IPS DF 6.9 (cell line): Measurements from ENCODE around the gene VILL.
"Not testable (repeated sequence)": the region's sequence is repeated elsewhere in the genome, so short reads cannot be mapped to it uniquely, and the experiment has no call there.

Experiments used
- DNase-seq: peaks from one replicate; pipeline ENCODE4 v3.0.0-alpha.2; 2013; ENCODE audit warnings: low read depth, low spot score
- H3K27ac ChIP-seq: one replicate; pipeline ENCODE4 v1.5.1; 2013; ENCODE audit warnings: low read length, control low read depth
- H3K27me3 ChIP-seq: 2 replicates; pipeline ENCODE4 v1.6.1; 2013; ENCODE audit warnings: mild to moderate bottlenecking, low read length; ENCODE audit not compliant: control insufficient read depth, insufficient read depth
- H3K36me3 ChIP-seq: 2 replicates; pipeline ENCODE4 v1.6.1; 2013; ENCODE audit warnings: low read length; ENCODE audit not compliant: control insufficient read depth, insufficient read depth
- H3K4me1 ChIP-seq: 2 replicates; pipeline ENCODE4 v1.6.1; 2013; ENCODE audit warnings: low read length; ENCODE audit not compliant: control insufficient read depth, insufficient read depth
- H3K4me3 ChIP-seq: 2 replicates; pipeline ENCODE4 v1.5.1; 2013; ENCODE audit warnings: mild to moderate bottlenecking, low read length
- H3K9me3 ChIP-seq: 2 replicates; pipeline ENCODE4 v1.6.1; 2013; ENCODE audit warnings: low read length, inconsistent platforms; ENCODE audit not compliant: control insufficient read depth, insufficient read depth
- WGBS: extraction: QIAGEN DNeasy Blood & Tissue Kit; methylation state at CpG from one replicate; pipeline ENCODE4 v1.1.7; 2013; ENCODE audit warnings: mixed read lengths, missing lambda C conversion rate; ENCODE audit not compliant: insufficient read length, insufficient coverage; 5-methylcytosine and 5-hydroxymethylcytosine counted together

The VILL gene

DNA sequence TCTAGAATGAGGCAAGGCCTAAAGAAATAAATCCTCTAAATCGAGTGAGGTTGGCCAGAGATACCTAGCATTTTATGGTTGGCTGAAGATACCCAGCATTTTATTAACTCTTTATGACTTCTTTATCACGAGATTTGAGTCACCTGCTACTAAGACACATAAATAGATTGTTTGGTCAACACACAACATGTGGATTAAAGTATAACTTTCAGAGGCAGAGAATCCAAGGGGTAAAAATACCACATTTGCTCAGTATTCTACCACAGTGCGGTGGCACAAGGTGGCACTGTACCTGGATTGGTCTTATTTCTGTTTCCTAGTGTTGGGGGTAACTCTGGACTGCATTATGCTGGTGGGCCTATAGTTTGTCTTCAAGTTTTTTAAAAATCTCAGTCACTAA is 27.0 kb upstream of the VILL start:
- Histone ChIP-seq H3K4me3 (no peak overlapping the region), H3K4me1 (no peaks in the 10 kb centered on the region; the same call in 1 of the 2 replicates), H3K9me3 (no peaks in the 10 kb centered on the region), H3K27me3 (no peaks in the 10 kb centered on the region), H3K27ac (no peak overlapping the region), H3K36me3 (no peaks in the 10 kb centered on the region)
- no peak for DNase-seq
- WGBS, result no CpG with 5 or more reads among the region's 3 CpGs

DNA sequence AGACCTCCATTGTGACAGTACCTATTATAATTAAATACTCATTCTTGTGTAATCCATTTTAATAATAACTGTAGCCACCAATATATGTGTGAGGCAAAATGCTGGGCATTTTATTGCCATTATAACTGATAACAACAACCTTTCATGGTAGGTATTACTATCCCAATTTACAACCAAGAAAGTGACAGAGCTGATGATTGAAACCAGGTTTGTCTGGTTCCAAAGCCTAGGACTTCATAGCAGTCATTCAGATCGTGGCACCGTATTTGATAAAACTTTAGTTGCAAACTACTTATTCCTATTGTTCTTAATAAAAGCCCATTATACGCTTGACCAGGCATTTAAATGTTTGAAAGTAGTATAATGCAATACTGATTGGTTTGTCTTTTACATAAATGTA is 26.4 kb upstream of the VILL start:
- no peak overlapping the region for H3K27ac ChIP-seq
- no peak for DNase-seq
- H3K36me3 ChIP-seq, result no peaks in the 10 kb centered on the region
- H3K4me1 ChIP-seq, result no peaks in the 10 kb centered on the region; the same call in none of the 2 replicates
- WGBS, result no CpG with 5 or more reads among the region's 3 CpGs
- H3K27me3 ChIP-seq, result no peaks in the 10 kb centered on the region
- no peaks in the 10 kb centered on the region for H3K9me3 ChIP-seq
- no peak overlapping the region for H3K4me3 ChIP-seq

- no CpG with 5 or more reads among the region's 1 CpG for WGBS
- no peak overlapping the region for H3K4me3 ChIP-seq
- no peak overlapping the region for H3K27ac ChIP-seq
- no peaks in the 10 kb centered on the region; the same call in none of the 2 replicates for H3K4me1 ChIP-seq
- H3K36me3 ChIP-seq, result no peaks in the 10 kb centered on the region
- no peak for DNase-seq
- H3K27me3 ChIP-seq, result no peaks in the 10 kb centered on the region
- H3K9me3 ChIP-seq, result no peaks in the 10 kb centered on the region
Observed at GRCh38 chr3:37964716-37965115, 25.9 kb upstream of the VILL start.

DNA sequence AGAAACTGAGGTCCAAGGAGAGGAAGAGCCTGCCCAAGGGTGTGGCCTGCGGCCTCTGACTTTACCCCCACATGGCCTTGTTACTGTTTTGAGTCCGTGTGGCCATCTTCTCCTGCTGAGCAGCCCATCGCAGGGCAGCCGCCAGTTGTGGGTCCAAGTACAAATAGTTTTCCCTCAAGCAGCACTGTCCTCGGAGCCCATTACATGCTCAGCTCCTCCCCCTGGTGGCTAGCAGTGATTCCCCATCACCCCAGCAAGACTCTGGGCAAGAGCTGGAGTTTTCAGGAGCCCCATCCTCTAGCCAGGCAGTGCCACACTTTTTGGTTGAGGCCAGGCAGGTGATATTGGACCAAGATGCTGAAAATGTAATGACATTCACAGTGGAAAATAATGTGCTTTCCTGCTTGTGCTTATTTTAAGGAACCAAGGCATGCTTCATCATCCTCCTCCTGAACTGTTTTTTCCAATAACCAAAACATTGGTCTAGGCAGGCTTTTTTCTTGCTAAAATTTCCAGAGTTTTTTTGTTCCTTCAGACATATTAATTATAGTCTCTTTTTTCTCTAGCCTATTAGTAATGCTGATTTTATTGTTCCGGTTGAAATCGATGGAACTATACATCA is 23.2 kb upstream of the VILL start:
- Histone ChIP-seq H3K36me3 (no peaks in the 10 kb centered on the region), H3K4me1 (no peaks in the 10 kb centered on the region; the same call in 1 of the 2 replicates), H3K4me3 (no peak overlapping the region), H3K9me3 (no peaks in the 10 kb centered on the region), H3K27ac (no peak overlapping the region), H3K27me3 (no peaks in the 10 kb centered on the region)
- WGBS, result no CpG with 5 or more reads among the region's 7 CpGs
- peak; percentile 66 for DNase-seq

GRCh38 chr3:37968199-37968598 is 22.4 kb upstream of the VILL start:
- no peak for DNase-seq
- no peaks in the 10 kb centered on the region for H3K36me3 ChIP-seq
- no peak overlapping the region for H3K27ac ChIP-seq
- no peaks in the 10 kb centered on the region for H3K27me3 ChIP-seq
- no peaks in the 10 kb centered on the region; the same call in 1 of the 2 replicates for H3K4me1 ChIP-seq
- no peaks in the 10 kb centered on the region for H3K9me3 ChIP-seq
- no CpG with 5 or more reads among the region's 9 CpGs for WGBS
- no peak overlapping the region for H3K4me3 ChIP-seq

DNA sequence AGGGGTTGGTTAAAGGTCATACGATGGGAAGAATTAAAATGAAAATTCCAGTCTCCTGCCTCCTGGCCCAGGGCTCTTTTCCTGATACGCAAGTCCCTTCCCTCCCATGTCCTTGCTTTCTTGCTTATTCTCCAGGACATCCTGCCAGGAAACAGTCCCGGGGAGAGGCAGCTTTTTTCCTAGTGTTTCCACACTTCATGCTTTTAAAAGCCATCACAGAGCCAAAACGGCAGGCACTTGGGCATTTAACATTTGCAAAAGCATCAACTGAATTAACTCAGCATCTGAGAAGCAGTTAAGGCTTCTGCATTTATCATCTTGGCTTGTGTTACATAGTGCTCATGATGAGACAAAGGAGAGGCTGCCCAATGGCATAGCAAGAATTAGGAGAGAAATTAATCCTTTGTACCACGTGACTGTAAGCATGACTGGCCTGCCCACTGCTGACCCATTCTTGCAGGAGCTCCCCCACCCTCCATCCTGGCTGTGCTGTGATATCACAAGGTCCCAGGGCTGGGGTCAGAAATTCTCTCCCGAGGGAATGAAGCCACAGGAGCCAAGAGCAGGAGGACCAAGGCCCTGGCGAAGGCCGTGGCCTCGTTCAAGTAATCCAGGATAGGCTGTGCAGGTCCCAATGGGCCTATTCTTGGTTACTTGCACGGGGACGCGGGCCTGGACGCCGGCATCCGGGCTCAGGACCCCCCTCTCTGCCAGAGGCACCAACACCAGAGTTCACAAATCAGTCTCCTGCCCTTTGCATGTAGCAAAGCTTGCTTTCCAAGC is 21.6 kb upstream of the VILL start:
- no peak for DNase-seq
- Histone ChIP-seq H3K27ac (no peak overlapping the region), H3K4me3 (no peak overlapping the region), H3K36me3 (no peaks in the 10 kb centered on the region), H3K27me3 (no peaks in the 10 kb centered on the region), H3K9me3 (no peaks in the 10 kb centered on the region), H3K4me1 (peaks cover 3% of the 10 kb centered on the region; the same call in 1 of the 2 replicates)
- no CpG with 5 or more reads among the region's 15 CpGs for WGBS

DNA sequence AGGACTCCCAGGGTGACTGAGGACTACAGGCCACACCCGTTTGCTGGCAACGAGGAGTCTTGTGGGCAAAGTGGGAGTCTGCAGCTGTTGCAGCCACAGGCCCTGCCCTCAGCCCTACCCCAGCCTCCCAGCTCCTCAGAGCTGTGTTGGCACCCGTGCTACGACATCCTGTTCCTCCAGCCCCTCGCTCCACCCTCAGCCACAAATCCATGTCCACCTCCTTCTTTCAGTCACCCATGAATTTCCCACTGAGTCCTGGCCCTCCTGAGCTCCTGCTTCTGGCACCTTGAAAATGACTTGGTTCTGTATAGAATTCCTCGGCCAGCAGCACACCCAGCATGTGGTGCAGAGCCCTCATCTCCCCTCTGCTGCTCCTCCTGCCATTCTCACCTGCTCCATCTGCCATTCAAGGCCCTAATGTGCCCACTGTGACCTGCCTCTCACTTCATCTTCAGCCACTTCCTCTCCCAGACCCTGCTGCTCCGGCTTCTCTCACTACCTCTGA is 20.9 kb upstream of the VILL start:
- no peaks in the 10 kb centered on the region for H3K36me3 ChIP-seq
- no CpG with 5 or more reads among the region's 7 CpGs for WGBS
- no peak overlapping the region for H3K4me3 ChIP-seq
- no peaks in the 10 kb centered on the region for H3K27me3 ChIP-seq
- peaks cover 3% of the 10 kb centered on the region; the same call in 1 of the 2 replicates for H3K4me1 ChIP-seq
- no peaks in the 10 kb centered on the region for H3K9me3 ChIP-seq
- H3K27ac ChIP-seq, result no peak overlapping the region
- DNase-seq, result no peak

GRCh38 chr3:37970802-37971201 is 19.8 kb upstream of the VILL start:
- Histone ChIP-seq H3K27me3 (no peaks in the 10 kb centered on the region), H3K4me1 (peaks cover 3% of the 10 kb centered on the region; the same call in 1 of the 2 replicates), H3K9me3 (no peaks in the 10 kb centered on the region), H3K36me3 (no peaks in the 10 kb centered on the region), H3K27ac (no peak overlapping the region), H3K4me3 (no peak overlapping the region)
- no CpG with 5 or more reads among the region's 5 CpGs for WGBS
- DNase-seq, result no peak

GRCh38 chr3:37971467-37971866 is 19.1 kb upstream of the VILL start:
- Histone ChIP-seq H3K4me1 (peaks cover 3% of the 10 kb centered on the region; the same call in 1 of the 2 replicates), H3K36me3 (no peaks in the 10 kb centered on the region; the same call in 1 of the 2 replicates), H3K9me3 (no peaks in the 10 kb centered on the region), H3K27ac (no peak overlapping the region), H3K27me3 (no peaks in the 10 kb centered on the region), H3K4me3 (no peak overlapping the region)
- DNase-seq, result no peak

DNA sequence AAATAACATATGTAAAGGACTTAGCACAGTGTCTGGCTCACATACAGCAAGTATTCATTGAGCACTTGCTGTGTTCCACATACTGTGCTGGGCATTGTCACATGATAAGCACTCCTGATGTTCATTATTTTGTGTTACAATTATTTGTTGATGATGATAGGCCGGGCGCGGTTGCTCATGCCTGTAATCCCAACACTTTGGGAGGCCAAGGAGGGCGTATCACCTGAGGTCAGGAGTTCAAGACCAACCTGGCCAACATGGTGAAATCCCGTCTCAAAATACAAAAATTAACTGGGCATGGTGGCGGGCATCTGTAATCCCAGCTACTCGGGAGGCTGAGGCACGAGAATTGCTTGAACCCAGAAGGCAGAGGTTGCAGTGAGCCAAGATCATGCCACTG is 18.5 kb upstream of the VILL start:
- H3K9me3 ChIP-seq, H3K4me3 ChIP-seq, H3K27ac ChIP-seq, H3K27me3 ChIP-seq, DNase-seq, H3K36me3 ChIP-seq, H3K4me1 ChIP-seq: not testable (repeated sequence)
- WGBS, result no CpG with 5 or more reads among the region's 8 CpGs
